DOHH2 (cell line): ENCODE results near the gene HACD3.

Source experiments
- H3F3A ChIP-seq: fragments of 200-600 bp; sonication (generic), shearing (Covaris generic); 2 replicates; pipeline ENCODE4 v1.6.0; 2016; ENCODE audit warnings: antibody characterized with exemption, mild to moderate bottlenecking; ENCODE audit not compliant: control insufficient read depth, insufficient read depth
- H3K27ac ChIP-seq: fragments of 200-600 bp; sonication (generic); 2 replicates; pipeline ENCODE4 v1.5.1; 2014; ENCODE audit warnings: low read depth, mild to moderate bottlenecking, low read length, moderate library complexity
- H3K27me3 ChIP-seq: fragments of 200-600 bp; sonication (generic); 2 replicates; pipeline ENCODE4 v1.6.1; 2014; ENCODE audit warnings: mild to moderate bottlenecking, low read length, mixed read lengths; ENCODE audit not compliant: control insufficient read depth
- H3K36me3 ChIP-seq: fragments of 200-600 bp; sonication (generic); 2 replicates; pipeline ENCODE4 v1.6.1; 2014; ENCODE audit warnings: mild to moderate bottlenecking, low read length, moderate library complexity, mixed read lengths; ENCODE audit not compliant: control insufficient read depth
- H3K4me1 ChIP-seq: fragments of 200-600 bp; sonication (generic); 2 replicates; pipeline ENCODE4 v1.6.1; 2014; ENCODE audit warnings: mild to moderate bottlenecking, low read length, mixed read lengths; ENCODE audit not compliant: control insufficient read depth
- H3K4me2 ChIP-seq: fragments of 200-600 bp; sonication (generic); 2 replicates; pipeline ENCODE4 v1.6.0; 2014; ENCODE audit warnings: mild to moderate bottlenecking, low read length, moderate library complexity
- H3K4me3 ChIP-seq: fragments of 200-600 bp; sonication (generic); 2 replicates; pipeline ENCODE4 v1.5.1; 2014; ENCODE audit warnings: mild to moderate bottlenecking, low read length, mixed read lengths
- H3K79me2 ChIP-seq: fragments of 200-600 bp; sonication (generic); 2 replicates; pipeline ENCODE4 v1.6.1; 2014; ENCODE audit warnings: mild to moderate bottlenecking, low read length, mixed read lengths; ENCODE audit not compliant: control insufficient read depth
- H3K9me2 ChIP-seq: fragments of 200-600 bp; sonication (generic); replicated peaks from 2 replicates; pipeline ENCODE4 v1.6.1; 2014; ENCODE audit warnings: mild to moderate bottlenecking, low read length, mixed read lengths; ENCODE audit not compliant: control insufficient read depth
- H3K9me3 ChIP-seq: fragments of 200-600 bp; sonication (generic); 2 replicates; pipeline ENCODE4 v1.6.1; 2014; ENCODE audit warnings: antibody characterized with exemption, low read length, mixed read lengths; ENCODE audit not compliant: control insufficient read depth, insufficient read depth
- H4K20me1 ChIP-seq: fragments of 200-600 bp; sonication (generic); 2 replicates; pipeline ENCODE4 v1.6.0; 2014; ENCODE audit warnings: low read depth, mild to moderate bottlenecking, antibody characterized with exemption, low read length, moderate library complexity; ENCODE audit not compliant: control insufficient read depth, insufficient read depth
- CTCF ChIP-seq: fragments of 200-600 bp; sonication (generic); IDR thresholded peaks from one replicate; pipeline ENCODE4 v1.5.1; 2014; ENCODE audit warnings: antibody characterized with exemption, mild to moderate bottlenecking, low read depth, low read length; ENCODE audit not compliant: poor library complexity, severe bottlenecking
- EZH2phosphoT487 ChIP-seq: fragments of 200-600 bp; sonication (generic); IDR thresholded peaks from 2 replicates; pipeline ENCODE4 v1.6.1; 2017; ENCODE audit warnings: borderline replicate concordance, mild to moderate bottlenecking, antibody characterized with exemption, low read length, moderate library complexity, mixed read lengths

HACD3 gene

GRCh38 chr15:65576664-65577063 is 46.4 kb downstream of the HACD3 start:
- no peak for TF ChIP-seq CTCF
- TF ChIP-seq EZH2phosphoT487: no peak
- Histone ChIP-seq H3F3A (peaks cover 11% of the 10 kb centered on the region; the same call in 1 of the 2 replicates), H3K9me3 (no peaks in the 10 kb centered on the region), H3K4me3 (no peak overlapping the region), H3K9me2 (no peaks in the 10 kb centered on the region), H3K27me3 (no peaks in the 10 kb centered on the region), H4K20me1 (no peaks in the 10 kb centered on the region), H3K4me2 (no peak overlapping the region), H3K27ac (no peak overlapping the region), H3K79me2 (no peaks in the 10 kb centered on the region), H3K4me1 (peaks cover 16% of the 10 kb centered on the region), H3K36me3 (peaks cover 69% of the 10 kb centered on the region)

GRCh38 chr15:65577129-65577996 is 47.1 kb downstream of the HACD3 start:
- Histone ChIP-seq H3K36me3 (peaks cover 70% of the 10 kb centered on the region), H3K27ac (0 out of 2 replicates have a peak overlapping the region, but pooled peaks have one; percentile 6), H3K4me1 (peaks cover 16% of the 10 kb centered on the region), H3K9me3 (no peaks in the 10 kb centered on the region), H4K20me1 (no peaks in the 10 kb centered on the region), H3K27me3 (no peaks in the 10 kb centered on the region), H3K4me3 (no peak overlapping the region), H3K4me2 (no peak overlapping the region), H3F3A (peaks cover 11% of the 10 kb centered on the region; the same call in 1 of the 2 replicates), H3K79me2 (no peaks in the 10 kb centered on the region), H3K9me2 (no peaks in the 10 kb centered on the region)
- no peak for TF ChIP-seq EZH2phosphoT487
- TF ChIP-seq CTCF: no peak

GRCh38 chr15:65578904-65579728 is 48.9 kb downstream of the HACD3 start:
- Histone ChIP-seq H3K4me3 (no peak overlapping the region), H3K4me1 (peaks cover 27% of the 10 kb centered on the region), H3K27me3 (no peaks in the 10 kb centered on the region), H3K36me3 (peaks cover 83% of the 10 kb centered on the region), H4K20me1 (no peaks in the 10 kb centered on the region), H3K79me2 (no peaks in the 10 kb centered on the region), H3K4me2 (no peak overlapping the region), H3K27ac (no peak overlapping the region), H3K9me3 (no peaks in the 10 kb centered on the region), H3K9me2 (no peaks in the 10 kb centered on the region), H3F3A (peaks cover 16% of the 10 kb centered on the region; the same call in 1 of the 2 replicates)
- TF ChIP-seq CTCF (no peak), EZH2phosphoT487 (no peak)
